Measurements from ENCODE around the gene KCNH6. TPM values are rescaled to one million over a fixed set of nuclear protein-coding genes. Genes with fewer than 3 reads are reported as not detected.

KCNH6 gene
- total RNA-seq, 1 experiment from 2014 or later = 1.6 TPM

DNA sequence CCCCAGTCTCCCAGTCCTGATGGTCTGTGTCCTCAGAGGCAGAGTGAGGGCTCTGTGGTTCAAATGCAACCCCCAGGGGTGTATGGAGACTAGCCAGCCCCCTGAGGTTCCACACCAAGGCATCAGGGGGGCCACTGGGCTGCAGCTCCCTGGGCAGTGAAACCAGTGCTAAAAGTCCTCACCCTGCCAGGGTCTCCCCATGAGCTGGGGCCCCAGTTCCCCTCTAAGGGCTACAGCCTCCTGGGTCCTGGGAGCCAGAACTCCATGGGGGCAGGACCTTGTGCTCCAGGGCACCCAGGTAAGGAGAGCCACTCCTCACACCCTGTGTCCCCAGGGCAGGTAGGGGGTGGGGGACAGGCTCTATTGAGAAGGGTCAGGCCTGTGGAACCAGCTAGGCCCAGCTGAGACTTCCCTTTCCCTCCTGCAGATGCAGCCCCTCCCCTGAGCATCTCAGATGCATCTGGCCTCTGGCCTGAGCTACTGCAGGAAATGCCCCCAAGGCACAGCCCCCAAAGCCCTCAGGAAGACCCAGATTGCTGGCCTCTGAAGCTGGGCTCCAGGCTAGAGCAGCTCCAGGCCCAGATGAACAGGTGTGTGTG is 20.8 kb downstream of the KCNH6 start:
- Histone ChIP-seq H4K20me1 (ENCODE audit: control insufficient read depth, insufficient read depth, insufficient read length) (no peaks in the 10 kb centered on the region), H3K9me3 (ENCODE audit: control insufficient read depth, low read depth, low read length) (no peaks in the 10 kb centered on the region), H3K27ac (ENCODE audit: insufficient read length, low read depth, low read length) (no peak overlapping the region), H3K4me2 (ENCODE audit: insufficient read depth, insufficient read length, low read length) (no peak overlapping the region), H2BK20ac (ENCODE audit: low read depth, low read length, poor library complexity, severe bottlenecking) (no peak overlapping the region), H3K14ac (ENCODE audit: insufficient read depth, low read length) (peak overlapping the region; percentile 45; the same call in 1 of the 2 replicates), H3K9ac (ENCODE audit: extremely low read depth, insufficient read length, low read length) (no peak overlapping the region), H3K23ac (ENCODE audit: insufficient read length, low read depth, low read length) (no peak overlapping the region), H4K5ac (ENCODE audit: insufficient read length, low read depth, low read length) (no peak overlapping the region), H3K79me2 (ENCODE audit: insufficient read depth, low read length) (no peaks in the 10 kb centered on the region), H3K56ac (ENCODE audit: insufficient read length, low read depth, low read length) (no peak overlapping the region), H2AK5ac (ENCODE audit: insufficient read length, low read length) (no peak overlapping the region), H4K91ac (ENCODE audit: insufficient read length, low read depth, low read length) (no peak overlapping the region), H3T11ph (ENCODE audit: low read length) (no peak overlapping the region), H2BK5ac (ENCODE audit: insufficient read length, low read length) (no peak overlapping the region), H3K4me1 (ENCODE audit: insufficient read depth, low read length) (no peaks in the 10 kb centered on the region; the same call in 1 of the 2 replicates), H2BK12ac (ENCODE audit: insufficient read length, low read depth, low read length) (no peak overlapping the region), H2BK15ac (ENCODE audit: low read depth, low read length) (no peak overlapping the region), H3K23me2 (ENCODE audit: insufficient read length, low read depth, low read length, poor library complexity, severe bottlenecking) (no peaks in the 10 kb centered on the region), H3K18ac (ENCODE audit: insufficient read length, low read depth, low read length) (no peak overlapping the region), H2AFZ (ENCODE audit: low read length) (no peak overlapping the region), H3K79me1 (ENCODE audit: insufficient read depth, low read depth, low read length, poor library complexity, severe bottlenecking) (no peaks in the 10 kb centered on the region), H3K27me3 (ENCODE audit: insufficient read depth, low read length) (no peaks in the 10 kb centered on the region; the same call in 1 of the 2 replicates), H3K4ac (ENCODE audit: low read depth, low read length) (no peak overlapping the region), H2BK120ac (ENCODE audit: low read depth, low read length, poor library complexity, severe bottlenecking) (no peak overlapping the region), H4K8ac (replicated peaks; ENCODE audit: insufficient read length, low read depth, low read length) (no peak overlapping the region)
- H3K9me3 Mint-ChIP-seq = no peaks in the 10 kb centered on the region; a peak in 1 of 5 replicates
- no peak overlapping the region for H3K4me3 Mint-ChIP-seq
- peak; percentile 44 for DNase-seq
- H3K27ac Mint-ChIP-seq = no peak overlapping the region; a peak in 1 of 7 replicates
- H3K27me3 Mint-ChIP-seq (ENCODE audit: low read depth) = peaks cover 7% of the 10 kb centered on the region
- no peaks in the 10 kb centered on the region for H3K36me3 Mint-ChIP-seq (ENCODE audit: insufficient read depth in 1 of 3, low read depth in 3 of 3)
- H3K4me1 Mint-ChIP-seq = peaks cover 8 to 19% of the 10 kb centered on the region in 2 experiments
- TF ChIP-seq, protein P1, sequence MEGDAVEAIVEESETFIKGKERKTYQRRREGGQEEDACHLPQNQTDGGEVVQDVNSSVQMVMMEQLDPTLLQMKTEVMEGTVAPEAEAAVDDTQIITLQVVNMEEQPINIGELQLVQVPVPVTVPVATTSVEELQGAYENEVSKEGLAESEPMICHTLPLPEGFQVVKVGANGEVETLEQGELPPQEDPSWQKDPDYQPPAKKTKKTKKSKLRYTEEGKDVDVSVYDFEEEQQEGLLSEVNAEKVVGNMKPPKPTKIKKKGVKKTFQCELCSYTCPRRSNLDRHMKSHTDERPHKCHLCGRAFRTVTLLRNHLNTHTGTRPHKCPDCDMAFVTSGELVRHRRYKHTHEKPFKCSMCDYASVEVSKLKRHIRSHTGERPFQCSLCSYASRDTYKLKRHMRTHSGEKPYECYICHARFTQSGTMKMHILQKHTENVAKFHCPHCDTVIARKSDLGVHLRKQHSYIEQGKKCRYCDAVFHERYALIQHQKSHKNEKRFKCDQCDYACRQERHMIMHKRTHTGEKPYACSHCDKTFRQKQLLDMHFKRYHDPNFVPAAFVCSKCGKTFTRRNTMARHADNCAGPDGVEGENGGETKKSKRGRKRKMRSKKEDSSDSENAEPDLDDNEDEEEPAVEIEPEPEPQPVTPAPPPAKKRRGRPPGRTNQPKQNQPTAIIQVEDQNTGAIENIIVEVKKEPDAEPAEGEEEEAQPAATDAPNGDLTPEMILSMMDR (conservative IDR thresholded peaks at IDR 0.05) = no peak

All from H9 (cell line).